Mesodermal cell (in vitro differentiated cells): Measurements from ENCODE around the gene IMP3.

Experiments used
- H3K27ac ChIP-seq: 2 replicates; pipeline ENCODE4 v1.7.0; 2013; ENCODE audit warnings: mild to moderate bottlenecking, low read depth, low read length, moderate library complexity; ENCODE audit not compliant: severe bottlenecking
- H3K36me3 ChIP-seq: 2 replicates; pipeline ENCODE4 v1.7.1; 2013; ENCODE audit warnings: mild to moderate bottlenecking, low read length, moderate library complexity; ENCODE audit not compliant: control insufficient read depth, insufficient read depth
- H3K4me1 ChIP-seq: one replicate; pipeline ENCODE4 v1.7.1; 2013; ENCODE audit warnings: mild to moderate bottlenecking, low read length; ENCODE audit not compliant: insufficient read depth, control insufficient read depth, poor library complexity, severe bottlenecking
- H3K4me3 ChIP-seq: 2 replicates; pipeline ENCODE4 v1.7.0; 2013; ENCODE audit warnings: low read length, control low read depth, mild to moderate bottlenecking; ENCODE audit not compliant: insufficient read depth, poor library complexity, severe bottlenecking; ENCODE audit errors: extremely low read depth
- H3K9me3 ChIP-seq: 2 replicates; pipeline ENCODE4 v1.7.1; 2013; ENCODE audit warnings: mild to moderate bottlenecking, low read length, moderate library complexity; ENCODE audit not compliant: control insufficient read depth
- WGBS, 2 experiments: methylation state at CpG; one replicate each; pipeline ENCODE4 v1.1.5; 2013; ENCODE audit warnings: missing lambda C conversion rate in 2 of 2; ENCODE audit not compliant: insufficient coverage in 2 of 2; 5-methylcytosine and 5-hydroxymethylcytosine counted together

The IMP3 gene

DNA sequence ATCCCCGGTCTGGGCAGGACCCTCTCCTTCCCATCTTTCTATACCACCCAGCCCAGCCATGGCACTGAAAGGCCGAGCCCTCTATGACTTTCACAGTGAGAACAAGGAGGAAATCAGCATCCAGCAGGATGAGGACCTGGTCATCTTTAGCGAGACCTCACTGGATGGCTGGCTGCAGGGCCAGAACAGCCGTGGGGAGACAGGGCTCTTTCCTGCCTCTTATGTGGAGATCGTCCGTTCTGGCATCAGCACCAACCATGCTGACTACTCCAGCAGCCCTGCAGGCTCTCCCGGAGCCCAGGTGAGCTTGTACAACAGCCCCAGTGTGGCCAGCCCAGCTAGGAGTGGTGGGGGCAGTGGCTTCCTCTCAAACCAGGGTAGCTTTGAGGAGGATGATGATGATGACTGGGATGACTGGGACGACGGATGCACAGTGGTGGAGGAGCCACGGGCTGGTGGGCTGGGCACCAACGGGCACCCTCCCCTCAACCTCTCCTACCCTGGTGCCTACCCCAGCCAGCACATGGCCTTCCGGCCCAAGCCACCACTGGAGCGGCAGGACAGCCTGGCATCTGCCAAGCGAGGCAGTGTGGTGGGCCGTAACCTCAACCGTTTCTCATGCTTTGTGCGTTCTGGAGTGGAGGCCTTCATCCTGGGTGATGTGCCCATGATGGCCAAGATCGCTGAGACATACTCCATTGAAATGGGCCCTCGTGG lies 9.2 kb upstream of the IMP3 start:
- 86 to 87% methylated on average over 16 to 19 of the region's 19 CpGs for WGBS, 2 experiments

DNA sequence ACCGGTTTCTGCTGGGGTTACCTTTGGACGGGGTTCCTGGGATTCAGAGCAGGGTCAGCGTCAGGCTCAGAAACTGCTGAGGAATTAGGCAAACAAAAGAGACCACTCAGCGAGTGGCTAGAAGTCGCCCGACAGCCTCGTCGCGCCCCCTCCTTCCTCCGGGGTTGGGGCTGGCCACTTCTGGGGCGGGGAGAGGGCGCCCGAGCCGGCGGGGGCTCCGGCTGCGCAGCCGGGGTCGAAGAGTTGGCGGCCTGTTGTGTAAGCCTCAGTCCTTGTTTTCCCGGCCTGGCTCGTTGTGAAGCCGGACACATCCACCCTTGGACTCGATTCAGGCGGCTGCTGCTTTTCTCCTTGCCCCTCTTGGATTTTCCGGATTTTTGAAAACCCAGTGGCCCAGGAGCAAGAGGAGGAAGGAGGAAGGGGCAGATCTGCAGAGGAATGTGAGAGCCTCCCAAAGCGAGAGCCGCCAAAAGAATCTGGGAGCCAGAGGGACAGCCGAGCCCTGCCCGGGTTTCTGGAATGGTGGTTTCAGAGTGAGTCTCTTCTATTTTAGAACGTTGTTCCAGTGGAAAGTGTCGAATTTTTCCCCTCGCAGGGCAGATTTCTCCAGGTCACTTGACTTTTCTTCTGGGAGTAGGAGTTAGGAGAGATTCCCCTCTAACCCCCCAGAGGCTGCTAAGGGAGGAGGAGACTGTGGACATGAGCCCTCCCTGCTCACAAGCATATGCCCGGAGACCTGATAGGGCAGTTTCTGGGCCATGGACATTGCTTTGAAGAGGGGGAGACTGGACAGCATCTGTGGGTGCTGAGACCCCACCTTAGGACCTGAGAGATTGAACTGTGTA lies 8.4 kb upstream of the IMP3 start:
- 2% methylated on average over 32 to 34 of the region's 34 CpGs for WGBS, 2 experiments
- Histone ChIP-seq H3K36me3 (peaks cover 29% of the 10 kb centered on the region), H3K4me3 (peak overlapping the region; percentile 68), H3K27ac (peak overlapping the region; percentile 88), H3K9me3 (no peaks in the 10 kb centered on the region), H3K4me1 (peaks cover 42% of the 10 kb centered on the region)

More for the DNA sequence above, 9.2 kb upstream of the IMP3 start:
- Histone ChIP-seq H3K4me3 (peak overlapping the region; percentile 68), H3K4me1 (peaks cover 42% of the 10 kb centered on the region), H3K36me3 (peaks cover 35% of the 10 kb centered on the region), H3K9me3 (no peaks in the 10 kb centered on the region), H3K27ac (peak overlapping the region; percentile 88)

- no peaks in the 10 kb centered on the region for H3K9me3 ChIP-seq
- H3K4me3 ChIP-seq: peak within 1 kb of the TSS; percentile 68
- 0 to 1% methylated on average over 39 to 43 of the region's 76 CpGs for WGBS, 2 experiments
- peaks cover 34% of the 10 kb centered on the region for H3K4me1 ChIP-seq
- peak within 1 kb of the TSS; percentile 88 for H3K27ac ChIP-seq
- peaks cover 25% of the 10 kb centered on the region for H3K36me3 ChIP-seq
Observed at GRCh38 chr15:75647370-75648155, 7.5 kb upstream of the IMP3 start, which contains the start of gene SNX33. SNX33 (plus strand) TSS chr15:75647912; CDS start chr15:75649103, 1,191 bp downstream.

- peak overlapping the region; percentile 88 for H3K27ac ChIP-seq
Observed at GRCh38 chr15:75646944-75647364, 6.9 kb upstream of the IMP3 start.

GRCh38 chr15:75646112-75646943 lies 6.3 kb upstream of the IMP3 start:
- peak overlapping the region; percentile 88 for H3K27ac ChIP-seq

More at GRCh38 chr15:75646944-75647364, 6.9 kb upstream of the IMP3 start:
- no peaks in the 10 kb centered on the region for H3K9me3 ChIP-seq
- peaks cover 28% of the 10 kb centered on the region for H3K4me1 ChIP-seq
- peaks cover 23% of the 10 kb centered on the region for H3K36me3 ChIP-seq
- peak overlapping the region; percentile 68 for H3K4me3 ChIP-seq
- 2 to 11% methylated on average over 10 to 13 of the region's 26 CpGs for WGBS, 2 experiments

DNA sequence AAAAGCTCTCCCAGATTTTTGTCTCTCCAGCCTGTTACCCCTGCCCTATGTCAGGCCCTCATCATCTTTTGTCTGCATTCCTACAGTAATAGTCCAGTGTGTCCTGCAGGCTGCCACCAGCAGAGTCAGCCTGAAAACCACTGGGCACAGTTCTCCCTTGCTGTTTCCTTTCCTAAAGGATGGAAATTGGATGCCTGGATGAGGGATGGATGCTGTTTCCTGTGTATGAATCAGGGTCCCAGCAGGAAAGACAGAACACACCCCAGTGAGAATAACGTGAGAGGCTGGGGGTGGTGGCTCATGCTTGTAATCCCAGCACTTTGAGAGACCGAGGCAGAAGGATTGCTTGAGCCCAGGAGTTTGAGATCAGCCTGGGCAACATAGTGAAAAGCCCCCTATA lies 4.4 kb upstream of the IMP3 start:
- 40 to 69% methylated on average over 1 to 2 of the region's 2 CpGs for WGBS, 2 experiments
- Histone ChIP-seq H3K9me3 (no peaks in the 10 kb centered on the region), H3K4me3 (no peak overlapping the region)

More at GRCh38 chr15:75646112-75646943, 6.3 kb upstream of the IMP3 start:
- H3K4me1 ChIP-seq: peaks cover 22% of the 10 kb centered on the region
- WGBS, 2 experiments: 71 to 78% methylated on average over 4 to 5 of the region's 5 CpGs
- H3K9me3 ChIP-seq: no peaks in the 10 kb centered on the region
- peaks cover 19% of the 10 kb centered on the region for H3K36me3 ChIP-seq
- H3K4me3 ChIP-seq: peak overlapping the region; percentile 68

DNA sequence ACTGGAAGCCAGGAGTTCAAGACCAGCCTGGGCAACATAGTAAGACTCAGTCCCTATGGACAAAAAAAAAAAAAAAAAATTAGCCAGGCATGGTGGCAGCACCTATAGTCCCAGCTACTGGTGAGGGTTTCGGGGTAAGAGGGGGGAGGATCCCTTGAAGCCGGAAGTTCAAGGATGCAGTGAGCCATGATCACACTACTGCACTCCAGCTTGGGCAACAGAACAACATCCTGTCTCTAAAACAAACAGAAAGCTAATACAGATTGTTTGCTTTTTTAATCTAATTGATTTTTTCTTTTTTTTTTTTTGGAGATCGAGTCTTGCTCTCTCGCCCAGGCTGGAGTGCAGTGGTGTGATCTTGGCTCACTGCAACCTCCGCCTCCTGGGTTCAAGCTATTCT lies 1.6 kb upstream of the IMP3 start:
- WGBS, 2 experiments: 100% methylated on average over 1 of the region's 5 CpGs; no CpG with 5 or more reads in 1 of the 2 experiments

More for the DNA sequence above, 4.4 kb upstream of the IMP3 start:
- peaks cover under 1% of the 10 kb centered on the region for H3K36me3 ChIP-seq
- no peak overlapping the region for H3K27ac ChIP-seq
- peaks cover 5% of the 10 kb centered on the region for H3K4me1 ChIP-seq

DNA sequence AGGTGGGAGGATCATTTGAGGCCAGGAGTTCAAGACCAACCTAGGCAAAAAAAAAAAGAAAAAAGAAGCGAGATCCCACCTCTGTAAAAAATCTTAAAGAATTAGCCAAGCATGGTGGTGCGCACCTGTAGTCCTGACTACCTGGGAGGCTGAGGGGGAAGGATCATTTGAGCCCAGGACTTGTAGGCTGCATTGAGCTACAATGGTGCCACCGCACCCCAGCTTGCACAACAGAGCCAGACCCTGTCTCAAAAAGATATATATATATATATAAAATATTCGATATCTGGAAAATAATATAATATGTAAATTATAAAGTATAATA lies 1.1 kb upstream of the IMP3 start:
- peaks cover 5% of the 10 kb centered on the region for H3K36me3 ChIP-seq
- H3K4me3 ChIP-seq: peak overlapping the region; percentile 90
- H3K9me3 ChIP-seq: no peaks in the 10 kb centered on the region
- peaks cover 7% of the 10 kb centered on the region for H3K4me1 ChIP-seq
- 100% methylated on average over 1 to 2 of the region's 4 CpGs for WGBS, 2 experiments
- H3K27ac ChIP-seq: peak overlapping the region; percentile 87

More for the DNA sequence above, 1.6 kb upstream of the IMP3 start:
- Histone ChIP-seq H3K4me3 (no peak overlapping the region), H3K9me3 (no peaks in the 10 kb centered on the region), H3K36me3 (peaks cover 5% of the 10 kb centered on the region), H3K4me1 (peaks cover 7% of the 10 kb centered on the region), H3K27ac (no peak overlapping the region)

DNA sequence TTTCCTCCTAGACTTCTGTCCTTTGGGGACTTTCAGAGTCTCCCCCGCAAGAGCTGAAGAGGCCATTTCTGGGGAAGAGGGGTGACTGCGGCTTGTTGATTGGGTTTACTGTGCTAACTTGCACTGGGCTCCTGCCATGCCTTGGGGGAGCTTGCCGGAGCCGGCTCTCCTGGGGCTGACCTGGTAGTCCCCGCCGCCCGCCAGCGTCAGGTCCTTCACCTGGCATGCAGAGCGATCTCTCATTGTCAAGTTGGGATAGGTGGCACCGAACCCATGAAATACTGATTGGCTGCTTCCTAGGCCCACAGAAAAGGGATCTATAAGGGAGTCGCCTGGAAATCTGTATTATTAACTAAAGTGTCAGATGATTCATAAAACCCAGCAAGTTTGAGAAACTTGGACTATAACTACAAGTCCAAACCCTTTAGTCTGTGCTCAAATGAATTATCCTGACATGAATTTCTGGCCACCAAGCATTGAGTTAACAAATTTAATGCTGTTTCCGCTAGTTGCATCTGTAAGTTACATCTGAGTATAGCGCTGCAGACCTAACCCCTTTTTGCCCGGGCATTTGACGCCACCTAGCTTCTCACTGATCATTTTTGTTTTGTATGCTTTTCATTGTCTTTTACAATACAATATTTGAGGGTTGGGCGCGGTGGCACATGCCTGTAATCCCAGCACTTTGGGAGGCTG lies 607 bp upstream of the IMP3 start:
- WGBS, 2 experiments: 7 to 10% methylated on average over 10 to 13 of the region's 17 CpGs
- Histone ChIP-seq H3K27ac (peak overlapping the region; percentile 87), H3K36me3 (peaks cover 5% of the 10 kb centered on the region), H3K4me1 (peaks cover 7% of the 10 kb centered on the region), H3K9me3 (no peaks in the 10 kb centered on the region), H3K4me3 (peak overlapping the region; percentile 90)
